Loucy (cell line): Measurements from ENCODE around the gene ZNF324B.

Source experiments
- H2AFZ ChIP-seq: fragments of 200-600 bp; sonication (generic); 2 replicates; pipeline ENCODE4 v1.6.0; 2016; ENCODE audit warnings: antibody characterized with exemption, mild to moderate bottlenecking, low read length, moderate library complexity
- H3F3A ChIP-seq: fragments of 200-600 bp; 2 replicates; pipeline ENCODE4 v1.6.0; 2016; ENCODE audit warnings: antibody characterized with exemption, low read depth, mild to moderate bottlenecking
- H3K27me3 ChIP-seq: fragments of 200-600 bp; sonication (generic); 2 replicates; pipeline ENCODE4 v1.6.1; 2014; ENCODE audit warnings: low read length, mild to moderate bottlenecking; ENCODE audit not compliant: insufficient read depth, poor library complexity, severe bottlenecking
- H3K36me3 ChIP-seq: fragments of 200-600 bp; sonication (generic); 2 replicates; pipeline ENCODE4 v1.6.1; 2016; ENCODE audit warnings: low read length; ENCODE audit not compliant: insufficient read depth
- H3K4me1 ChIP-seq: fragments of 200-600 bp; sonication (generic); 2 replicates; pipeline ENCODE4 v1.5.1; 2014; ENCODE audit warnings: low read length, mild to moderate bottlenecking; ENCODE audit not compliant: insufficient read depth, poor library complexity, severe bottlenecking
- H3K4me2 ChIP-seq: fragments of 200-600 bp; sonication (generic); 2 replicates; pipeline ENCODE4 v1.6.0; 2014; ENCODE audit warnings: antibody characterized with exemption, low read length, low read depth, mild to moderate bottlenecking; ENCODE audit not compliant: poor library complexity, severe bottlenecking
- H3K4me3 ChIP-seq: fragments of 200-600 bp; sonication (generic); 2 replicates; pipeline ENCODE4 v1.5.1; 2014; ENCODE audit warnings: low read length, mild to moderate bottlenecking, mixed read lengths; ENCODE audit not compliant: poor library complexity, severe bottlenecking
- H3K79me2 ChIP-seq: fragments of 200-600 bp; sonication (generic); 2 replicates; pipeline ENCODE4 v1.6.1; 2014; ENCODE audit warnings: low read length; ENCODE audit not compliant: insufficient read depth
- H3K9ac ChIP-seq: fragments of 200-600 bp; sonication (generic); 2 replicates; pipeline ENCODE4 v1.6.0; 2014; ENCODE audit warnings: mild to moderate bottlenecking, low read depth, low read length, moderate library complexity; ENCODE audit not compliant: poor library complexity, severe bottlenecking
- H3K9me2 ChIP-seq: fragments of 200-600 bp; sonication (generic); replicated peaks from 2 replicates; pipeline ENCODE4 v1.6.1; 2016; ENCODE audit warnings: low read depth, low read length, mixed read lengths
- H3K9me3 ChIP-seq: fragments of 200-600 bp; sonication (generic); 2 replicates; pipeline ENCODE4 v1.6.1; 2014; ENCODE audit warnings: mild to moderate bottlenecking, antibody characterized with exemption, low read length, low read depth; ENCODE audit not compliant: insufficient read depth
- H4K20me1 ChIP-seq: fragments of 200-600 bp; sonication (generic); 2 replicates; pipeline ENCODE4 v1.6.0; 2014; ENCODE audit warnings: antibody characterized with exemption, low read length, mild to moderate bottlenecking; ENCODE audit not compliant: insufficient read depth, poor library complexity, severe bottlenecking
- CTCF ChIP-seq: fragments of 200-600 bp; sonication (generic); conservative IDR thresholded peaks from 2 replicates; pipeline ENCODE4 v1.5.1; 2014; ENCODE audit warnings: mild to moderate bottlenecking, antibody characterized with exemption, low read length
- EZH2phosphoT487 ChIP-seq: fragments of 200-600 bp; IDR thresholded peaks from 2 replicates; pipeline ENCODE4 v1.6.1; 2018; ENCODE audit warnings: antibody characterized with exemption, mild to moderate bottlenecking, moderate library complexity, borderline replicate concordance

Gene ZNF324B

GRCh38 chr19:58429745-58430144 is 21.7 kb upstream of the ZNF324B start:
- Histone ChIP-seq H3K4me2 (no peak overlapping the region), H3K9me2 (no peaks in the 10 kb centered on the region), H3K9ac (no peak overlapping the region), H4K20me1 (no peaks in the 10 kb centered on the region), H3K4me3 (no peak overlapping the region), H3K36me3 (no peaks in the 10 kb centered on the region), H3K9me3 (peaks cover 22% of the 10 kb centered on the region; the same call in 1 of the 2 replicates), H3F3A (no peaks in the 10 kb centered on the region), H3K4me1 (no peaks in the 10 kb centered on the region), H2AFZ (no peak overlapping the region), H3K27me3 (no peaks in the 10 kb centered on the region), H3K79me2 (no peaks in the 10 kb centered on the region)
- TF ChIP-seq EZH2phosphoT487 (no peak), CTCF (no peak)

DNA sequence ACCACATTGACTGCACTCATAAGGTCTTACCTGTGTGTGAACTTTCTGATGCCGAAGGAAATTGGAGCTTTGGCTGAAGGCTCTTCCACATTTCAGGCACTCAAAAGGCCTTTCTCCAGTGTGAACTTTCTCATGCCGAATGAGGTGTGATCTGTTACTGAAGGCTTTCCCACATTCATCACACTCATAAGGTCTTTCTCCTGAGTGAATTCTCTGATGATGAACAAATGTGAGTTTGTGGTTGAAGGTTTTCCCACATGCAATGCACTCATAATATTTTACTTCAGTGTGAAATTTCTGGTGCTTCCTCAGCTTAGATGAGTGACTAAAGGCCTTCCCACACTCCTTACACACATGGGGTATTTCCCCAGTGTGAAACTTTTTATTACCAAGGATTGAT is 17.2 kb upstream of the ZNF324B start:
- Histone ChIP-seq H3K4me2 (no peak overlapping the region), H3K4me1 (no peaks in the 10 kb centered on the region), H3K36me3 (no peaks in the 10 kb centered on the region), H3F3A (no peaks in the 10 kb centered on the region), H3K27me3 (no peaks in the 10 kb centered on the region), H3K79me2 (no peaks in the 10 kb centered on the region), H3K9me3 (peaks cover 25% of the 10 kb centered on the region; the same call in 1 of the 2 replicates), H4K20me1 (no peaks in the 10 kb centered on the region), H2AFZ (no peak overlapping the region), H3K4me3 (no peak overlapping the region), H3K9me2 (no peaks in the 10 kb centered on the region), H3K9ac (no peak overlapping the region)
- TF ChIP-seq EZH2phosphoT487 (no peak), CTCF (no peak)

DNA sequence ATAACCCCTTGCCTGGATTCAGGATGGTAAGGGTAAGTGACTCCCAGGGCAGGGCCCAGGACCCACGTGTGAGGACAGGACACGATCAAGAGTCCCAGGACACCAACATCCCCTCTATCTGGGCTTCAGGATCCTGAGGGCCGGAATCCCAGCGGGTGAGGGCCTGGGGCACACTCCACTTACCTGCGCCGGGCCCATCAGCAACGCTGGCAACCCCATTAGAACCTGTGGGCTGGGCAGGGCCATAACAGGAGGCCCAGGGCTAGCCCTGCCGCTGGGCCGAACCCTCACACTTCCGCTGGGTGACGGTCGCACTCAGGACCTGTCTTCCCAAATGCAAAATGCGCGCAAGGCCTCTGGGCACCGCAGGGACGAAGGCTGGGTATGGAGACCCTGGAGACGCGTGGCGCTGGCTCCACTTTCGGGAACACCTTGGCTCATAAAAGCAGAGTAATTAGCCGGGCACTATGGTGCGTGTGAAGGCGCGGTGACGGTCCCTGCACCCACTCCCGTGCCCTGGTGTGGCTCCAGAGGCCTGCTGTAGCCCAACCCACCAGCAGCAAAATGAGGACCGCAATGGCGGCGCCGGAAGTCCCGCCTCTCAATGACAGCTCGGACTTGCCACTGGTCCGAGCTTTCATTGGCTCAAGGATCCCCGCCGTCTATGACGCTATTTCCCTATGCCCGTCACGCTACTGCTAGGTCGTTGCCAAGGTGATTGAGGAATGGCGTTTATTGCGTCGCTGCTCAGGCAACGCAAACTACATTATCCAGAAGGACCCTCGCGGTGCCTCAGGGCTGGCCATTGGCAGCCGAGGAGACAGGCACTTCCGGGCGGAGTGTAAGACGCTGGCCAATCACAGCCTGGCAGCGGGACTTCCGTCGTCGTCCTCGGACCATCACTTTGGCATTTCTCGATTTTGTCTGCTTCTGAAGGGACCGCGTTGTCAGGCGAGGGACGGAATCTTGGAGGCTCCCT is 11.6 kb upstream of the ZNF324B start, which contains the start of gene ZNF132:
ZNF132 (minus strand) TSS at position 578 of the 979 bp plus-strand sequence; CDS start at position 246, 332 bp downstream.
- Histone ChIP-seq H3K4me2 (no peak within 1 kb of the TSS), H3K79me2 (no peaks in the 10 kb centered on the region), H3K27me3 (no peaks in the 10 kb centered on the region), H3K4me1 (no peaks in the 10 kb centered on the region), H3F3A (no peaks in the 10 kb centered on the region), H3K9ac (no peak within 1 kb of the TSS), H4K20me1 (no peaks in the 10 kb centered on the region), H3K9me2 (no peaks in the 10 kb centered on the region), H2AFZ (no peak within 1 kb of the TSS), H3K4me3 (no peak within 1 kb of the TSS), H3K9me3 (peaks cover 10% of the 10 kb centered on the region; the same call in 1 of the 2 replicates), H3K36me3 (no peaks in the 10 kb centered on the region)
- no peak for TF ChIP-seq EZH2phosphoT487
- TF ChIP-seq CTCF: no peak
